Fibroblast of pulmonary artery (primary cell): ENCODE measurements around the gene DCAF16.

Source experiments
- DNase-seq: peaks from one replicate; pipeline ENCODE4 v3.0.0-alpha.2; 2010; ENCODE audit warnings: low read depth
- H3K4me3 ChIP-seq: replicated peaks from 2 replicates; pipeline ENCODE4 v1.5.1; 2011; ENCODE audit warnings: low read depth, mild to moderate bottlenecking, control low read depth, low read length, moderate library complexity
- CTCF ChIP-seq: IDR thresholded peaks from 2 replicates; pipeline ENCODE4 v1.5.1; 2011; ENCODE audit warnings: mild to moderate bottlenecking, control low read depth, low read length, inconsistent platforms; ENCODE audit errors: missing control alignments

Gene DCAF16

GRCh38 chr4:17817027-17817426, 6.5 kb upstream of the DCAF16 start:
- TF ChIP-seq CTCF: peak; percentile 61
- no peak overlapping the region for H3K4me3 ChIP-seq
- DNase-seq: peak; percentile 89

GRCh38 chr4:17816142-17816541, 5.6 kb upstream of the DCAF16 start:
- TF ChIP-seq CTCF: no peak

GRCh38 chr4:17814140-17814539, 3.6 kb upstream of the DCAF16 start:
- TF ChIP-seq CTCF: no peak
- peak overlapping the region; percentile 10 for H3K4me3 ChIP-seq
- DNase-seq: peak; percentile 71

More at GRCh38 chr4:17816142-17816541, 5.6 kb upstream of the DCAF16 start:
- H3K4me3 ChIP-seq: no peak overlapping the region
- DNase-seq: no peak

GRCh38 chr4:17812801-17813200, 2.2 kb upstream of the DCAF16 start:
- peak; percentile 23 for DNase-seq
- no peak for TF ChIP-seq CTCF
- H3K4me3 ChIP-seq: peak overlapping the region; percentile 88

- no peak for DNase-seq
- TF ChIP-seq CTCF: no peak
- H3K4me3 ChIP-seq: peak overlapping the region; percentile 88
These were observed 1.6 kb upstream of the DCAF16 start for GRCh38 chr4:17812125-17812524.

GRCh38 chr4:17811078-17811603, 584 bp upstream of the DCAF16 start:
- H3K4me3 ChIP-seq: peak overlapping the region; percentile 88
- no peak for TF ChIP-seq CTCF
- DNase-seq: no peak

GRCh38 chr4:17809667-17810066, 890 bp downstream of the DCAF16 start:
- no peak for DNase-seq
- peak overlapping the region; percentile 88 for H3K4me3 ChIP-seq
- TF ChIP-seq CTCF: no peak
